WTC11 (cell line): ENCODE measurements around the gene FANCC. TPM values are rescaled to one million over a fixed set of nuclear protein-coding genes. Genes with fewer than 3 reads are reported as not detected.

Experiments
- ATAC-seq: fragments of 200-7000 bp; cut with Tn5 transposase; 2 replicates; pipeline ENCODE4 v1.10.0; 2021; ENCODE audit warnings: mild to moderate bottlenecking, moderate library complexity
- CTCF ChIA-PET: fragments of 300-600 bp; sonication (Branson Sonifier 250); formaldehyde crosslinking; loops from one replicate; lab custom pipeline; 2021; ENCODE audit warnings: antibody characterized with exemption; lab: Charles Lee
- POLR2A ChIA-PET: fragments of 350-600 bp; sonication (Branson Sonifier 250); formaldehyde crosslinking; loops from one replicate; lab custom pipeline; 2021; ENCODE audit warnings: antibody characterized with exemption; lab: Charles Lee
- DNase-seq: peaks from one replicate; pipeline ENCODE4 v3.0.0; 2021; ENCODE audit warnings: low spot score
- H3K27ac Mint-ChIP-seq: 2 replicates; pipeline ENCODE4 v1.8.0; 2021; ENCODE audit warnings: mixed read lengths
- H3K27me3 Mint-ChIP-seq: 2 replicates; pipeline ENCODE4 v1.8.0; 2021; ENCODE audit warnings: low read depth, mild to moderate bottlenecking, moderate library complexity, mixed read lengths
- H3K36me3 Mint-ChIP-seq: 2 replicates; pipeline ENCODE4 v1.8.0; 2021; ENCODE audit warnings: mixed read lengths
- H3K4me1 Mint-ChIP-seq: 2 replicates; pipeline ENCODE4 v1.8.0; 2022; ENCODE audit warnings: mixed read lengths
- H3K4me3 Mint-ChIP-seq: 2 replicates; pipeline ENCODE4 v1.8.0; 2021; ENCODE audit warnings: mild to moderate bottlenecking, moderate library complexity, mixed read lengths
- H3K9me3 Mint-ChIP-seq: 2 replicates; pipeline ENCODE4 v1.8.0; 2021; ENCODE audit warnings: mixed read lengths
- ATF1 ChIP-seq: sonication (generic); formaldehyde crosslinking; IDR thresholded peaks from 2 replicates; pipeline ENCODE4 v1.8.1; 2023; ENCODE audit warnings: mild to moderate bottlenecking, moderate library complexity, missing genetic modification reagents
- ELF4 ChIP-seq: sonication (generic); formaldehyde crosslinking; IDR thresholded peaks from 2 replicates; pipeline ENCODE4 v1.8.1; 2022; ENCODE audit warnings: low read depth, mild to moderate bottlenecking, moderate library complexity, missing genetic modification reagents
- EMX1 ChIP-seq: fragments of 250-450 bp; sonication (Bioruptor Pico); IDR thresholded peaks from 2 replicates; pipeline ENCODE4 v1.8.0; 2021; ENCODE audit warnings: mild to moderate bottlenecking
- FOXK1 ChIP-seq: sonication (generic); formaldehyde crosslinking; IDR thresholded peaks from 2 replicates; pipeline ENCODE4 v1.8.0; 2022; ENCODE audit warnings: mild to moderate bottlenecking, moderate library complexity, missing genetic modification reagents
- GABPB1 ChIP-seq: sonication (generic); formaldehyde crosslinking; IDR thresholded peaks from 2 replicates; pipeline ENCODE4 v1.8.1; 2023; ENCODE audit warnings: mild to moderate bottlenecking, missing genetic modification reagents
- HMGA2 ChIP-seq: fragments of 250-450 bp; sonication (Bioruptor Pico); IDR thresholded peaks from 2 replicates; pipeline ENCODE4 v1.4.0; 2021; ENCODE audit warnings: mild to moderate bottlenecking, moderate library complexity
- IRF2 ChIP-seq: sonication (generic); formaldehyde crosslinking; IDR thresholded peaks from 2 replicates; pipeline ENCODE4 v1.8.0; 2022; ENCODE audit warnings: low read depth, missing genetic modification reagents, borderline replicate concordance
- NFE2L1 ChIP-seq: sonication (generic); formaldehyde crosslinking; IDR thresholded peaks from 2 replicates; pipeline ENCODE4 v1.8.1; 2023; ENCODE audit warnings: missing genetic modification reagents
- NR1H2 ChIP-seq: sonication (generic); formaldehyde crosslinking; IDR thresholded peaks from 2 replicates; pipeline ENCODE4 v1.9.0; 2021; ENCODE audit warnings: mild to moderate bottlenecking, moderate library complexity, missing genetic modification reagents
- NR2C2 ChIP-seq: sonication (generic); formaldehyde crosslinking; IDR thresholded peaks from 2 replicates; pipeline ENCODE4 v1.8.0; 2022; ENCODE audit warnings: mild to moderate bottlenecking, missing genetic modification reagents
- SMAD4 ChIP-seq: sonication (generic); formaldehyde crosslinking; IDR thresholded peaks from 2 replicates; pipeline ENCODE4 v1.8.0; 2022; ENCODE audit warnings: mild to moderate bottlenecking, missing genetic modification reagents
- TCF7 ChIP-seq: sonication (generic); formaldehyde crosslinking; IDR thresholded peaks from 2 replicates; pipeline ENCODE4 v1.8.0; 2022; ENCODE audit warnings: mild to moderate bottlenecking, low read depth, missing genetic modification reagents, moderate library complexity
- TEAD1 ChIP-seq: sonication (generic); formaldehyde crosslinking; IDR thresholded peaks from 2 replicates; pipeline ENCODE4 v1.8.0; 2022; ENCODE audit warnings: mild to moderate bottlenecking, missing genetic modification reagents
- ZNF232 ChIP-seq: sonication (generic); formaldehyde crosslinking; IDR thresholded peaks from 2 replicates; pipeline ENCODE4 v1.8.0; 2022; ENCODE audit warnings: mild to moderate bottlenecking, missing genetic modification reagents
- ZNF396 ChIP-seq: fragments of 250-450 bp; sonication (Bioruptor Pico); IDR thresholded peaks from 2 replicates; pipeline ENCODE4 v1.8.0; 2021; ENCODE audit warnings: mild to moderate bottlenecking, moderate library complexity, borderline replicate concordance
- ZNF671 ChIP-seq: fragments of 250-450 bp; sonication (Bioruptor Pico); IDR thresholded peaks from 2 replicates; pipeline ENCODE4 v1.8.0; 2021; ENCODE audit warnings: mild to moderate bottlenecking
- total RNA-seq: library from RNA; stranded (reverse); gene quantifications from 3 replicates; pipeline ENCODE4 v1.2.3, GENCODE V29; 2021
- TF ChIP-seq, protein P1 (sequence below): sonication (generic); formaldehyde crosslinking; IDR thresholded peaks from 2 replicates; pipeline ENCODE4 v1.8.0; 2022; ENCODE audit warnings: missing genetic modification reagents
- TF ChIP-seq, protein P2 (sequence below): fragments of 200-600 bp; IDR thresholded peaks from 2 replicates; pipeline ENCODE4 v1.8.0; 2022; ENCODE audit warnings: antibody characterized with exemption
- TF ChIP-seq, protein P3 (sequence below): sonication (generic); formaldehyde crosslinking; IDR thresholded peaks from 2 replicates; pipeline ENCODE4 v1.8.1; 2023; ENCODE audit warnings: mild to moderate bottlenecking, missing genetic modification reagents, moderate library complexity
- TF ChIP-seq, protein P4 (sequence below): sonication (generic); formaldehyde crosslinking; conservative IDR thresholded peaks from 2 replicates; pipeline ENCODE4 v1.8.1; 2023; ENCODE audit warnings: mild to moderate bottlenecking, low read depth, missing genetic modification reagents, moderate library complexity
- TF ChIP-seq, protein P5 (sequence below): sonication (generic); formaldehyde crosslinking; IDR thresholded peaks from 2 replicates; pipeline ENCODE4 v1.8.0; 2022; ENCODE audit warnings: mild to moderate bottlenecking, missing genetic modification reagents

FANCC gene
- total RNA-seq, 1 experiment from 2014 or later: 10.9 TPM

DNA sequence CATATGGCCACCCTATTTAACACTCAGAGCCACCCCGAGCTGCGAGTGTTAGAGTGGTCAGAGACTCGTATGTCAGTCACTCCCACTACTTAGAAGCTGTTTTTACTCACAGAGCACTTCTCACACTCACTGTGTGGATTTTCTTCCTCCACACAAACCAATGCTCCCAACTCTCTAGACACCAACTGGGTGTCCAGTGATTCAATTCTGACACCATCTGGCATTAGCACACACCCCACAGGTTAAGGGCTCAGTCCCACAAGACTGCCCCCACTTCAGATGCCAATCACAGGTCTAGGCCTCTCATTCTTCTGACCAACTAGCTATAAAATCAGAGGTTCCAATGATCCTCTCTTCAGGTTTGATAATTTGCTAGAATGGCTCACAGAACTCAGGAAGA lies 174.8 kb downstream of the FANCC start:
- DNase-seq: no peak
- Mint-ChIP-seq H3K27me3 (no peaks in the 10 kb centered on the region), H3K36me3 (no peaks in the 10 kb centered on the region)
- POLR2A ChIA-PET: no interaction called here
- TF ChIP-seq NFE2L1 (CRISPR knock-in tag) (no peak), ATF1 (CRISPR knock-in tag) (no peak), NR1H2 (CRISPR knock-in tag) (no peak), SMAD4 (CRISPR knock-in tag) (no peak), ZNF671 (CRISPR knock-in tag) (no peak), ZNF396 (CRISPR knock-in tag) (no peak), GABPB1 (no peak), EMX1 (CRISPR knock-in tag) (no peak), ELF4 (no peak), TEAD1 (CRISPR knock-in tag) (no peak), ZNF232 (no peak), FOXK1 (no peak), IRF2 (CRISPR knock-in tag) (no peak)
- TF ChIP-seq, protein P1, sequence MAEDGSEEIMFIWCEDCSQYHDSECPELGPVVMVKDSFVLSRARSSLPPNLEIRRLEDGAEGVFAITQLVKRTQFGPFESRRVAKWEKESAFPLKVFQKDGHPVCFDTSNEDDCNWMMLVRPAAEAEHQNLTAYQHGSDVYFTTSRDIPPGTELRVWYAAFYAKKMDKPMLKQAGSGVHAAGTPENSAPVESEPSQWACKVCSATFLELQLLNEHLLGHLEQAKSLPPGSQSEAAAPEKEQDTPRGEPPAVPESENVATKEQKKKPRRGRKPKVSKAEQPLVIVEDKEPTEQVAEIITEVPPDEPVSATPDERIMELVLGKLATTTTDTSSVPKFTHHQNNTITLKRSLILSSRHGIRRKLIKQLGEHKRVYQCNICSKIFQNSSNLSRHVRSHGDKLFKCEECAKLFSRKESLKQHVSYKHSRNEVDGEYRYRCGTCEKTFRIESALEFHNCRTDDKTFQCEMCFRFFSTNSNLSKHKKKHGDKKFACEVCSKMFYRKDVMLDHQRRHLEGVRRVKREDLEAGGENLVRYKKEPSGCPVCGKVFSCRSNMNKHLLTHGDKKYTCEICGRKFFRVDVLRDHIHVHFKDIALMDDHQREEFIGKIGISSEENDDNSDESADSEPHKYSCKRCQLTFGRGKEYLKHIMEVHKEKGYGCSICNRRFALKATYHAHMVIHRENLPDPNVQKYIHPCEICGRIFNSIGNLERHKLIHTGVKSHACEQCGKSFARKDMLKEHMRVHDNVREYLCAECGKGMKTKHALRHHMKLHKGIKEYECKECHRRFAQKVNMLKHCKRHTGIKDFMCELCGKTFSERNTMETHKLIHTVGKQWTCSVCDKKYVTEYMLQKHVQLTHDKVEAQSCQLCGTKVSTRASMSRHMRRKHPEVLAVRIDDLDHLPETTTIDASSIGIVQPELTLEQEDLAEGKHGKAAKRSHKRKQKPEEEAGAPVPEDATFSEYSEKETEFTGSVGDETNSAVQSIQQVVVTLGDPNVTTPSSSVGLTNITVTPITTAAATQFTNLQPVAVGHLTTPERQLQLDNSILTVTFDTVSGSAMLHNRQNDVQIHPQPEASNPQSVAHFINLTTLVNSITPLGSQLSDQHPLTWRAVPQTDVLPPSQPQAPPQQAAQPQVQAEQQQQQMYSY (CRISPR knock-in tag): no peak
- TF ChIP-seq, protein P2, sequence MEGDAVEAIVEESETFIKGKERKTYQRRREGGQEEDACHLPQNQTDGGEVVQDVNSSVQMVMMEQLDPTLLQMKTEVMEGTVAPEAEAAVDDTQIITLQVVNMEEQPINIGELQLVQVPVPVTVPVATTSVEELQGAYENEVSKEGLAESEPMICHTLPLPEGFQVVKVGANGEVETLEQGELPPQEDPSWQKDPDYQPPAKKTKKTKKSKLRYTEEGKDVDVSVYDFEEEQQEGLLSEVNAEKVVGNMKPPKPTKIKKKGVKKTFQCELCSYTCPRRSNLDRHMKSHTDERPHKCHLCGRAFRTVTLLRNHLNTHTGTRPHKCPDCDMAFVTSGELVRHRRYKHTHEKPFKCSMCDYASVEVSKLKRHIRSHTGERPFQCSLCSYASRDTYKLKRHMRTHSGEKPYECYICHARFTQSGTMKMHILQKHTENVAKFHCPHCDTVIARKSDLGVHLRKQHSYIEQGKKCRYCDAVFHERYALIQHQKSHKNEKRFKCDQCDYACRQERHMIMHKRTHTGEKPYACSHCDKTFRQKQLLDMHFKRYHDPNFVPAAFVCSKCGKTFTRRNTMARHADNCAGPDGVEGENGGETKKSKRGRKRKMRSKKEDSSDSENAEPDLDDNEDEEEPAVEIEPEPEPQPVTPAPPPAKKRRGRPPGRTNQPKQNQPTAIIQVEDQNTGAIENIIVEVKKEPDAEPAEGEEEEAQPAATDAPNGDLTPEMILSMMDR: no peak
- TF ChIP-seq, protein P3, sequence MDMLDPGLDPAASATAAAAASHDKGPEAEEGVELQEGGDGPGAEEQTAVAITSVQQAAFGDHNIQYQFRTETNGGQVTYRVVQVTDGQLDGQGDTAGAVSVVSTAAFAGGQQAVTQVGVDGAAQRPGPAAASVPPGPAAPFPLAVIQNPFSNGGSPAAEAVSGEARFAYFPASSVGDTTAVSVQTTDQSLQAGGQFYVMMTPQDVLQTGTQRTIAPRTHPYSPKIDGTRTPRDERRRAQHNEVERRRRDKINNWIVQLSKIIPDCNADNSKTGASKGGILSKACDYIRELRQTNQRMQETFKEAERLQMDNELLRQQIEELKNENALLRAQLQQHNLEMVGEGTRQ: no peak
- TF ChIP-seq, all 79 proteins: peak for 0
- H3K4me1 Mint-ChIP-seq: peaks cover 29% of the 10 kb centered on the region
- H3K4me3 Mint-ChIP-seq: no peak overlapping the region
- CTCF ChIA-PET: interaction anchor here (1.2 to 4.3 kb wide), 3 partner anchors 11 to 25 kb away, joined by 3 to 21 read pairs (median 13); no protein-coding TSS in a partner anchor
- no peaks in the 10 kb centered on the region for H3K9me3 Mint-ChIP-seq
- ATAC-seq: no peak
- H3K27ac Mint-ChIP-seq: peak overlapping the region; percentile 48; the same call in 1 of the 2 replicates

DNA sequence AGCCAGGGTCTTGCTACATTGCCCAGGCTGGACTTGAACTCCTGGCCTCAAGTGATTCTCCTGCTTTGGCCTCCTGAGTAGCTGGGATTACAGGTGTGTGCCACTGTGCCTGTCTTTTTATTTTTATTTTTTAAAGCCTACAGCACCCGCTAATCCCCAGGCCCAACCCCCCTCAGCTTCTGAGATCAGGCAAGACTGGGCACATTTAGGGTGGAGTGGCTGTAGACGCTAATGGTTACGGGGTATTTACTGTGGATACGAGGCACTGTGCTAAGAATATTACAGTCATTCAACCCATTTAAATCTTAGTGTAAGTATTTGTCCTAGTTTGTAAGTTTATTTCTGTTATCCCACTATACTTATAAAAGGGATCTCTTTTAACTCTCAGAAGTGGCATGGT lies 175.2 kb downstream of the FANCC start:
- Mint-ChIP-seq H3K4me1 (peaks cover 29% of the 10 kb centered on the region), H3K4me3 (no peak overlapping the region), H3K27me3 (no peaks in the 10 kb centered on the region), H3K36me3 (no peaks in the 10 kb centered on the region), H3K9me3 (no peaks in the 10 kb centered on the region), H3K27ac (no peak overlapping the region)
- CTCF ChIA-PET: interaction anchor here (0.6 to 4.3 kb wide), 5 partner anchors 11 to 27 kb away, joined by 3 to 21 read pairs (median 5); no protein-coding TSS in a partner anchor
- no peak for ATAC-seq
- DNase-seq: no peak
- no peak for TF ChIP-seq HMGA2 (CRISPR knock-in tag)
- TF ChIP-seq NR2C2 (CRISPR knock-in tag): no peak
- TF ChIP-seq, protein P4, sequence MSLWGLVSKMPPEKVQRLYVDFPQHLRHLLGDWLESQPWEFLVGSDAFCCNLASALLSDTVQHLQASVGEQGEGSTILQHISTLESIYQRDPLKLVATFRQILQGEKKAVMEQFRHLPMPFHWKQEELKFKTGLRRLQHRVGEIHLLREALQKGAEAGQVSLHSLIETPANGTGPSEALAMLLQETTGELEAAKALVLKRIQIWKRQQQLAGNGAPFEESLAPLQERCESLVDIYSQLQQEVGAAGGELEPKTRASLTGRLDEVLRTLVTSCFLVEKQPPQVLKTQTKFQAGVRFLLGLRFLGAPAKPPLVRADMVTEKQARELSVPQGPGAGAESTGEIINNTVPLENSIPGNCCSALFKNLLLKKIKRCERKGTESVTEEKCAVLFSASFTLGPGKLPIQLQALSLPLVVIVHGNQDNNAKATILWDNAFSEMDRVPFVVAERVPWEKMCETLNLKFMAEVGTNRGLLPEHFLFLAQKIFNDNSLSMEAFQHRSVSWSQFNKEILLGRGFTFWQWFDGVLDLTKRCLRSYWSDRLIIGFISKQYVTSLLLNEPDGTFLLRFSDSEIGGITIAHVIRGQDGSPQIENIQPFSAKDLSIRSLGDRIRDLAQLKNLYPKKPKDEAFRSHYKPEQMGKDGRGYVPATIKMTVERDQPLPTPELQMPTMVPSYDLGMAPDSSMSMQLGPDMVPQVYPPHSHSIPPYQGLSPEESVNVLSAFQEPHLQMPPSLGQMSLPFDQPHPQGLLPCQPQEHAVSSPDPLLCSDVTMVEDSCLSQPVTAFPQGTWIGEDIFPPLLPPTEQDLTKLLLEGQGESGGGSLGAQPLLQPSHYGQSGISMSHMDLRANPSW (CRISPR knock-in tag): no peak
- no peak for TF ChIP-seq NR1H2 (CRISPR knock-in tag)
- TF ChIP-seq, protein P1 (CRISPR knock-in tag): no peak
- TF ChIP-seq IRF2 (CRISPR knock-in tag): no peak
- TF ChIP-seq TCF7 (CRISPR knock-in tag): no peak
- TF ChIP-seq SMAD4 (CRISPR knock-in tag): no peak
- TF ChIP-seq, protein P5, sequence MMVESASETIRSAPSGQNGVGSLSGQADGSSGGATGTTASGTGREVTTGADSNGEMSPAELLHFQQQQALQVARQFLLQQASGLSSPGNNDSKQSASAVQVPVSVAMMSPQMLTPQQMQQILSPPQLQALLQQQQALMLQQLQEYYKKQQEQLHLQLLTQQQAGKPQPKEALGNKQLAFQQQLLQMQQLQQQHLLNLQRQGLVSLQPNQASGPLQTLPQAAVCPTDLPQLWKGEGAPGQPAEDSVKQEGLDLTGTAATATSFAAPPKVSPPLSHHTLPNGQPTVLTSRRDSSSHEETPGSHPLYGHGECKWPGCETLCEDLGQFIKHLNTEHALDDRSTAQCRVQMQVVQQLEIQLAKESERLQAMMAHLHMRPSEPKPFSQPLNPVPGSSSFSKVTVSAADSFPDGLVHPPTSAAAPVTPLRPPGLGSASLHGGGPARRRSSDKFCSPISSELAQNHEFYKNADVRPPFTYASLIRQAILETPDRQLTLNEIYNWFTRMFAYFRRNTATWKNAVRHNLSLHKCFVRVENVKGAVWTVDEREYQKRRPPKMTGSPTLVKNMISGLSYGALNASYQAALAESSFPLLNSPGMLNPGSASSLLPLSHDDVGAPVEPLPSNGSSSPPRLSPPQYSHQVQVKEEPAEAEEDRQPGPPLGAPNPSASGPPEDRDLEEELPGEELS: no peak
- POLR2A ChIA-PET: no interaction called here
